Effector memory CD8-positive, alpha-beta T cell (primary cell): ENCODE results near the gene NUDT8.
A peak's percentile ranks its signal among the peaks of the same experiment; 100 is the strongest.
"Not testable (repeated sequence)": the region's sequence is repeated elsewhere in the genome, so short reads cannot be mapped to it uniquely, and the experiment has no call there.

ENCODE experiments used
- ATAC-seq: fragments of 150-1000 bp; cut with Tn5 transposase; replicated peaks from 2 replicates; pipeline ENCODE4 v1.10.0; 2021; ENCODE audit warnings: mild to moderate bottlenecking, moderate library complexity
- DNase-seq, 3 experiments: peaks; one replicate each; pipeline ENCODE4 v3.0.0; 2021
- H3K27ac Mint-ChIP-seq, 2 donors: one replicate each; pipeline ENCODE4 v1.8.0; 2022; ENCODE audit warnings: mild to moderate bottlenecking in 2 of 2, mixed read lengths in 2 of 2, moderate library complexity in 2 of 2
- H3K27me3 Mint-ChIP-seq, 2 donors: one replicate each; pipeline ENCODE4 v1.8.0; 2022; ENCODE audit warnings: mixed read lengths in 2 of 2
- H3K36me3 Mint-ChIP-seq: one replicate; pipeline ENCODE4 v1.8.0; 2022; ENCODE audit warnings: mild to moderate bottlenecking, moderate library complexity, mixed read lengths; ENCODE audit not compliant: insufficient read depth
- H3K4me1 Mint-ChIP-seq, 2 donors: one replicate each; pipeline ENCODE4 v1.8.0; 2022; ENCODE audit warnings: low read depth in 2 of 2, mixed read lengths in 2 of 2
- H3K4me3 Mint-ChIP-seq, 2 donors: one replicate each; pipeline ENCODE4 v1.8.0; 2022; ENCODE audit warnings: mild to moderate bottlenecking in 2 of 2, mixed read lengths in 2 of 2, moderate library complexity in 2 of 2
- H3K9me3 Mint-ChIP-seq, 2 donors: one replicate each; pipeline ENCODE4 v1.8.0; 2022; ENCODE audit warnings: mixed read lengths in 2 of 2

The NUDT8 gene

DNA sequence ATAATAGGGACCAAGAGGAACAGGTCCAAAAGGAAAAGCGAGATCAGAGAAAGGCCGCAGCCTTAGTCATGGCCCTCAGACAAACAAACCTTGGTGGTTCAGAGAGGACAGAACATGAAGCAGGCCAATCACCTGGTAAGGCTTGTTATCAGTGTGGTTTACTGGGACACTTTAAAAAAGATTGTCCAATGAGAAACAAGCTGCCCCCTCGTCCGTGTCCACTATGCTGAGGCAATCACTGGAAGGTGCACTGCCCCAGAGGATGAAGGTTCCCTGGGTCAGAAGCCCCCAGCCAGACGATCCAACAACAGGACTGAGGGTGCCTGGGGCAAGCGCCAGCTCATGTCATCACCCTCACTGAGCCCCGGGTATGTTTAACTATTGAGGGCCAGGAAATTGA lies 6.8 kb downstream of the NUDT8 start:
- H3K36me3 Mint-ChIP-seq, DNase-seq, H3K9me3 Mint-ChIP-seq, H3K27ac Mint-ChIP-seq, ATAC-seq, H3K4me1 Mint-ChIP-seq, H3K4me3 Mint-ChIP-seq, H3K27me3 Mint-ChIP-seq: not testable (repeated sequence)

DNA sequence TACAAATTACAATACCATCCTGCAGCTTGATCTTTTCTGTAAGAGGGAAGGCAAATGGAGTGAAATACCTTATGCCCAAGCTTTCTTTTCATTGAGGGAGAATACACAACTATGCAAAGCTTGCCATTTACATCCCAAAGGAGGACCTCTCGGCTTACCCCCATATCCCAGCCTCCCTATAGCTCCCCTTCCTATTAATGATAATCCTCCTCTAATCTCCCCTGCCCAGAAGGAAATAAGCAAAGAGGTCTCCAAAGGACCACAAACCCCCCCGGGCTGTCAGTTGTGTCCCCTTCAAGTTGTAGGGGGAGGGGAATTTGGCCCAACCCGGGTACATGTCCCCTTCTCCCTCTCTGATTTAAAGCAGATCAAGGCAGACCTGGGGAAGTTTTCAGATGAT lies 7.8 kb downstream of the NUDT8 start:
- ATAC-seq, H3K4me3 Mint-ChIP-seq, H3K27ac Mint-ChIP-seq, H3K9me3 Mint-ChIP-seq, H3K4me1 Mint-ChIP-seq, H3K36me3 Mint-ChIP-seq, H3K27me3 Mint-ChIP-seq, DNase-seq: not testable (repeated sequence)

DNA sequence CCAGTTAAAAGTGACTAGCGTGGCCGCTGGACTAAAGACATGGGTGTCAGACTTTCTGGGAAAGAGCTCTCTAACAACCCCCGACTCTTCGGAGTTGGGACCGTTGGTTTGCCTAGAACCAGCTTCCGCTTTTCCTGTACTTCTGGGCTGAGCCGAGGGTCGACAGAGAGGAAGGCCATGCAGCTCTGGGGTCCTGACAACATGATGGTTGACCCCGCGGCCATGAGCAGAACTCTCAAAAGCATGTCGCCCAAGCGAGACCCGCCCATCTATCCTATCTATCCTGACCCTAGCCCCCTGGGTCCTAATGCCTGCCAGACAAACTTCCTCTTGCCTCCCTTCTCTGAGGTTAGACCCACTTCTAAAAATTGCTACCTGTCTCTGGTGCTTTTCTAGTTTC lies 9.1 kb downstream of the NUDT8 start:
- H3K36me3 Mint-ChIP-seq, H3K4me1 Mint-ChIP-seq, ATAC-seq, H3K9me3 Mint-ChIP-seq, DNase-seq, H3K4me3 Mint-ChIP-seq, H3K27me3 Mint-ChIP-seq, H3K27ac Mint-ChIP-seq: not testable (repeated sequence)

GRCh38 chr11:67619683-67620618 lies 9.8 kb downstream of the NUDT8 start:
- not testable (repeated sequence) for ATAC-seq, DNase-seq, H3K4me3 Mint-ChIP-seq, H3K9me3 Mint-ChIP-seq, H3K36me3 Mint-ChIP-seq, H3K27ac Mint-ChIP-seq, H3K27me3 Mint-ChIP-seq
- H3K4me1 Mint-ChIP-seq, result peaks cover 9 to 11% of the 10 kb centered on the region in 2 donors

DNA sequence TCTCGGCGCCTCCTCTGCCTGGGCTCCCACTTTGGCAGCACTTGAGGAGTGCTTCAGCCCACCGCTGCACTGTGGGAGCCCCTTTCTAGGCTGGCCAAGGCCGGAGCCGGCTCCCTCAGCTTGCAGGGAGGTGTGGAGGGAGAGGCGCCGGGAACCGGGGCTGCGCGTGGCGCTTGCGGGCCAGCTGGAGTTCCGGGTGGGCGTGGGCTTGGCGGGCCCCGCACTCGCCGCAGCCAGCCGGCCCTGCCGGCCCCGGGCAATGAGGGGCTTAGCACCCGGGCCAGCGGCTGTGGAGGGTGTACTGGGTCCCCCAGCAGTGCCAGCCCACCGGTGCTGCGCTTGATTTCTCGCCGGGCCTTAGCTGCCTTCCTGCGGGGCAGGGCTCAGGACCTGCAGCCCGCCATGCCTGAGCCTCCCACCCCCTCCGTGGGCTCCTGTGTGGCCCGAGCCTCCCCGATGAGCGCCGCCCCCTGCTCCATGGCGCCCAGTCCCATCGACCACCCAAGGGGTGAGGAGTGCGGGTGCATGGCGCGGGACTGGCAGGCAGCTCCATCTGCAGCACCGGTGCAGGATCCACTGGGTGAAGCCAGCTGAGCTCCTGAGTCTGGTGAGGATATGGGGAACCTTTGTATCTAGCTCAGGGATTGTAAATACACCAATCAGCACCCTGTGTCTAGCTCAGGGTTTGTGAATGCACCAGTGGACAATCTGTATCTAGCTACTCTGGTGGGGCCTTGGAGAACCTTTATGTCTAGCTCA lies 10.7 kb downstream of the NUDT8 start:
- not testable (repeated sequence) for H3K27me3 Mint-ChIP-seq, DNase-seq, H3K4me3 Mint-ChIP-seq, H3K9me3 Mint-ChIP-seq, ATAC-seq, H3K36me3 Mint-ChIP-seq, H3K27ac Mint-ChIP-seq
- H3K4me1 Mint-ChIP-seq, result peaks cover 17 to 19% of the 10 kb centered on the region in 2 donors

DNA sequence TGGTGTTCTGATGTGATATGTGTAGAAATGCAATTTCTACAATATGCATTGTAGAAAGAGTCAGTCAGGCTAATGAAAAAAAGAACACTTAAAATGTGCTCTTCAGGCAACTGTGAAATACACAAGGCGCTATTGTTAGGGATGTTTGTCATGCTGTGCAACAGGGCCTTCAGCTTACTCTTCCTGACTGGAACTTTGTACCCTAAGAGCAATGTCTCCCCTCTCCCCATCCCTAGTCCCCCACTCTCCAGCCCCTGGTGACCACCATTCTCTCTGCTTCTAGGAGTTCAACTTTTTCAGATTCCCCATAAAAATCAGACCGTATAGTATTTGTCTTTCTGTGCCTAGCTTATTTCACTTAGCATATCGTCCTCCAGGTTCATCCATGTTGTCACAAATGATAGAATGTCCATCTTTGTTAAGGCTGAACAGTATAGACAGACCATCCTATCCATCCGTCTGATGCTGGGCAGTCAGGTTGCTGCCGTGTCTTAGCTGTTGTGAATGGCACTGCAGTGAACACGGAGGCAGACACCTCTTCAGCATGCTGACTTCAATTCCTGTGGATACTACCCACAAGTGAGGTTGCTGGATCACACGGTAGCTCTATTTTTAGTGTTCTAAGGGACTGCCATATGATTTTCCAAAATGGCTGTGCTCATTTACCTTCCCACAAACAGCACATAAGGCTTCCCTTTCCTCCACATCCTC lies 12.3 kb downstream of the NUDT8 start:
- peak overlapping the region; percentile 44 to 72 for H3K27ac Mint-ChIP-seq
- DNase-seq (no peak), ATAC-seq (no peak)
- H3K4me3 Mint-ChIP-seq, result peak overlapping the region; percentile 22 to 64
- H3K27me3 Mint-ChIP-seq, result no peaks in the 10 kb centered on the region
- peaks cover 25 to 29% of the 10 kb centered on the region in 2 donors for H3K4me1 Mint-ChIP-seq
- peaks cover 24% of the 10 kb centered on the region for H3K36me3 Mint-ChIP-seq
- no peaks in the 10 kb centered on the region for H3K9me3 Mint-ChIP-seq

DNA sequence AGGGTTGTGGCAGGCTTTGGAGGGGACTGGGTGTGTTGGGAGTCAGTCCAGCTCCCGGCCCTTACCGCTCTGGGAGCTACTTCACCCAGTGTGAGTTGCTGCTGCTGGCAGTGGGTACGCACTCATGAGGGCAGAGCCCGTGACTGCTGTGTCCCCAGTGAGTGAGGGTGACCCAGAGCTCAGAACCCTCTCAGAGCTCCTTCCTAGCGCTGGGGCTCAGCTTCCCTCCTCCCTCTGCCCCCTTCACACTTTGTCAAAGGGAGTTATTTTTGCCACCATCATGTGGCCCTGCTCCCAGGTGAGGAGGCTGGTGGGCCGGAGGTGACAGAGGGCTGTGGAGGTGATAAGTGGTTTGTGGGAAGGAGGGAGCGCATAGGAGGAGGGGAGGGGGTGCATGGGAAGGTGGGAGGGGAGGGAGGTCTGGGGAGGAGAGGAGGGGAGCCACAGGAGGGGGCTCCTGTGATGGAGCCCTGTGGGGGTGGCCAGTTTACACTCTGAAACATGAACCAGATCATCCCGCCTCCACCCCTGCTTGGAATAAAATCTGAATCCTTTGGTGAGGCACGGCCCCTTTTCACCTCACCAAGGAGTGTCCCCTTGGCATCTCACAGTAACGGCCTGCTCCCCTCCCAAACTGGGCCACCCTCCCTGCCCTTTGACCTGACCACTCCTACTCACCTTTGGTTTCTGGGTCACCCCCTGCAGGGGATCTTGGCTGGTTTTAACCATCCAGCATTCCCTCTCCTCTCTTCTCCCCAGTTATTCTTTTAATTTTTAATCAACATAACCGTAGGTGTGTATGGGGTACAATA lies 13.1 kb downstream of the NUDT8 start:
- H3K36me3 Mint-ChIP-seq, result peaks cover 26% of the 10 kb centered on the region
- H3K27ac Mint-ChIP-seq, result peak overlapping the region; percentile 44 to 72
- H3K4me3 Mint-ChIP-seq, result peak overlapping the region; percentile 81 to 85
- H3K4me1 Mint-ChIP-seq, result peaks cover 25 to 30% of the 10 kb centered on the region in 2 donors
- no peaks in the 10 kb centered on the region for H3K9me3 Mint-ChIP-seq
- ATAC-seq, result no peak
- no peaks in the 10 kb centered on the region for H3K27me3 Mint-ChIP-seq
- no peak for DNase-seq

DNA sequence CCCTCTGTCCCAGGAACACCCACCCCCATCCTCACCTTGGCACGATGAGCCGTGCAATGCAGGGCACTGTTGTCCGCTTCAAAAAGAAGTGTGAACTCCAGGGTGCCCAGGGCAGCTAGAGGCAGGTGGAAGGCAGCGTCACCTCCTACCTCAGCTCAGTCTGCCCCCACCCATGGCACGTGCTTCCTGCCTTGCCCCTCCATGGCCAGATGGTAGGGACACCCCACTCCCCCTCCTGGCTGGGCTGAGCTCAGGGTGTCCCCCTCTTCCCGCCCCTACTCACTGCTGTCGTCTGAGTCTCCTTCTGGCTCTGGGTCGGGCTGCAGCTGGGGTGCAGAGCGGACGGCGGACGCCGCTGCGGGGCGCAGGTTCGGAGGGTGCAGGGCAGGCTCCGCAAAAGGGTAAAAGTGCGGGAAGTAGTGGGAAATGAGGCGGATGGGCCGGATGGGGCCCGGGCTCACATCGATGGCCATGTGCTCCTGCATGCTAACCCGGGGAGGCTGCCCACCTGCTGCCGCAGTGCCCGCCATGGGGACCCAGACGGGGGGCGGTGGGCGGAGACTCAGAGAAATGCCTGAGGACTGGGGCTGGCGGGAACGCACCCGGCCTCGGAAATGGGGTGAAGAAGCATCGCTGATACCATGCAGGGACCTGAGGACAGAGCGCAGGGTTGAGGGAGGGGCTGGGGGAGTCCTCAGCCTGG lies 13.9 kb downstream of the NUDT8 start:
- ATAC-seq (no peak), DNase-seq (no peak)
- H3K27me3 Mint-ChIP-seq, result no peaks in the 10 kb centered on the region
- peaks cover 25 to 30% of the 10 kb centered on the region in 2 donors for H3K4me1 Mint-ChIP-seq
- peak overlapping the region; percentile 99 for H3K27ac Mint-ChIP-seq
- peaks cover 26% of the 10 kb centered on the region for H3K36me3 Mint-ChIP-seq
- H3K9me3 Mint-ChIP-seq, result no peaks in the 10 kb centered on the region
- H3K4me3 Mint-ChIP-seq, result peak overlapping the region; percentile 81 to 85

DNA sequence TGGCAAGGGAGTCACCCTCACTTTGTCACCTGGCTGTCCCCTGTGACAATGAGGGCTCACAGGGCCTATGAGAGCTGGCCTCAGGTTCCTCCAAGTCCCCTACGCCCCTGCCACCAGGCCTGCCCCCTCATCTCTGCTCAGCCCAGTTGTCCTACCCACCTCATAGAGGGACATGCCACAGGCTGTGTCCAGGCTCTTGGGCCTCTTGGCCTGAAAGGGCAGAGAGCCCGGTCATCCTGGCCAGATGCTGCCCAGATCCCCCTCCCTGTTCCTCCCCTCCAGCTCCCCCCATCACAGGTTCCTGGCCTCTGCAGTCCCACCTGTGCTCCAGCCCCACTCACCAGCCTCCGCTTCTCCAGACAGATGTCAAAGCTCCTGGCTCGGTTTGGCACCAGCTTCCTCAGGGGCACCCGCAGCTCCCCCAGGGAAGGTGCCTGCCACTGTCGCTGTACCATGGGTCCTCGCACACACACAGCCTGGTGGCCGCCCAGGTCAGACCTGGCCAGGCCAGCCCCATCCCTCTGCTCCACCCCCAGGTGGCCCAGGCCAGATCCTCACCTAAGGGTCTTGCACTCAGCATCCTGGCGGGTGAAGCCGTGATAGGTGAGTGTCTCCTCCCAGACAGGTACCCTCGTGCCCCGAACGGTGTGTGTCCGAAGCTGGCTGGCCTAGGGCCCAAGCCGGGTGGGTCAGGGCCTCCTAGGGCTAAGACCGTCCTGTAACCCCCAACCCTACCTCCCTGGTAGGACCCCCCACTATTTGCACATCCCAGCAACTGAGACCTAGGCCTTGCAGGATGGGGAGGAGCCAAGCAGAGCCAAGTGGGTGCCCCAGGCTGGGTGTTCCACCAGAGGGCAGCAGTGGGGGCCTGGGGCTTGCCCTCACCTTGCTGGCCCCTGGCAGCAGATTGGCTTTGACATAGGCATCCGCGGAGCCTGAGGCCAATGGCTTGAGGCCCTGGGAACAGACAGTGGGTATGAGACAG lies 14.7 kb downstream of the NUDT8 start:
- H3K4me1 Mint-ChIP-seq, result peaks cover 25 to 30% of the 10 kb centered on the region in 2 donors
- peak overlapping the region; percentile 99 for H3K27ac Mint-ChIP-seq
- H3K4me3 Mint-ChIP-seq, result peak overlapping the region; percentile 81 to 85
- no peaks in the 10 kb centered on the region for H3K9me3 Mint-ChIP-seq
- peaks cover 27% of the 10 kb centered on the region for H3K36me3 Mint-ChIP-seq
- ATAC-seq (no peak), DNase-seq (peak in 2 of 3 experiments; percentile 49 to 54)
- no peaks in the 10 kb centered on the region for H3K27me3 Mint-ChIP-seq

DNA sequence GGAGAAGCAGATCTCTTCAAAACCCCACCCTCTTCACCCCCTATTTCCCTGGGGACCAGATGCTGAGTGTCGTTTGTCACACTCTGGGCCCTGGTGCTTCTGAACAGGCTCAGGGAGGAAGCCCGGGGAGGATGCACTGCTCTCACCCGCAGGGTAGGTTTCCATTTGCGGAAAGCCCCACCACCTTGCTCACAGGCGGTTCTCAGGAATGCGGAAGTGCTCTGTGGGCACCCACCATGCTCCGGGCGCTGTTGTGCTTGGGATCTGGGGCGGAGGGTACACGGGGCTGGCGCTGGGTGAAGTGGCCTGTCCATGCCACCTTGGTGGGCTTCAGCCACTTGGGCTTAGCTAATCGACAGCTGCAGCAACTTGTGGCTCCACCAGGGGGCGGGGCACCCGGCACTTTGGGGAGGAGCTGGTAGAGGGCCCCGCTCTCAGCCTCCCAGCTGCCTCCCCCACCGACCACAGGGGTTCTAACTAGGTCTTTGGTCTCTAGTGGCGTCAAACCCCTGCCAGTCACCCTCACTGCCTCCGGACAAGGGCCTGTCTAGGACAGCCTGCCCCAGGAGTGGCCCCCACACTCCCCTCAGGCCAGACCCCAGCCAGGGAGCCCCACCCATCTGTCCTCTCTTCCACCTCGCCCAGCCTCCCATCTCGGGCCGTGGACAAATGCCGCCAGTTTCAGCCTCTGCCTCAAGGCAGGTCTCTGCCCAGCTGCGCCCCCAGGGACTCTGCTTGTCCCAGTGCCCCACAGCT lies 15.6 kb downstream of the NUDT8 start:
- Mint-ChIP-seq H3K4me1 (peaks cover 25 to 30% of the 10 kb centered on the region in 2 donors), H3K36me3 (peaks cover 36% of the 10 kb centered on the region), H3K27me3 (no peaks in the 10 kb centered on the region), H3K9me3 (no peaks in the 10 kb centered on the region), H3K27ac (peak overlapping the region; percentile 99), H3K4me3 (peak overlapping the region; percentile 81 to 85)
- DNase-seq (peak; percentile 83 to 85 (median 84)), ATAC-seq (peak; percentile 94)
